Natural killer cell (primary cell): ENCODE measurements around the gene MAN1C1. TPM values are rescaled to one million over a fixed set of nuclear protein-coding genes. Genes with fewer than 3 reads are reported as not detected.

Experiments
- ATAC-seq, 3 donors: fragments of 150-1000 bp in 2 of 3; fragments of 200-7000 bp in 1 of 3; cut with Tn5 transposase; 1 replicate in 1 of 3; 2 replicates in 2 of 3; pipeline ENCODE4 v1.10.0; 2021; ENCODE audit warnings: mild to moderate bottlenecking in 2 of 3, moderate library complexity in 2 of 3
- DNase-seq, 2 donors: peaks; one replicate each; pipeline versions ENCODE4 v3.0.0 to v3.0.0-alpha.2; 2013 to 2021; ENCODE audit warnings: mixed read lengths in 1 of 2
- H3K27ac ChIP-seq: one replicate; pipeline ENCODE4 v1.5.1; 2013; ENCODE audit warnings: mild to moderate bottlenecking, low read length
- H3K27me3 ChIP-seq: one replicate; pipeline ENCODE4 v1.6.1; 2013; ENCODE audit warnings: low read length; ENCODE audit not compliant: control insufficient read depth, insufficient read depth
- H3K36me3 ChIP-seq: one replicate; pipeline ENCODE4 v1.6.1; 2013; ENCODE audit warnings: low read length; ENCODE audit not compliant: control insufficient read depth, insufficient read depth
- H3K4me1 ChIP-seq: one replicate; pipeline ENCODE4 v1.6.1; 2013; ENCODE audit warnings: low read length; ENCODE audit not compliant: control insufficient read depth, insufficient read depth
- H3K4me3 ChIP-seq: one replicate; pipeline ENCODE4 v1.5.1; 2013; ENCODE audit warnings: low read length
- H3K9me3 ChIP-seq: one replicate; pipeline ENCODE4 v1.6.1; 2013; ENCODE audit warnings: low read length; ENCODE audit not compliant: control insufficient read depth, insufficient read depth
- H3K27ac Mint-ChIP-seq, 2 donors: one replicate each; pipeline ENCODE4 v1.8.0; 2022; ENCODE audit warnings: mild to moderate bottlenecking in 2 of 2, mixed read lengths in 2 of 2, moderate library complexity in 1 of 2
- H3K27me3 Mint-ChIP-seq, 2 donors: one replicate each; pipeline ENCODE4 v1.8.0; 2022; ENCODE audit warnings: low read depth in 2 of 2, mixed read lengths in 2 of 2
- H3K36me3 Mint-ChIP-seq: one replicate; pipeline ENCODE4 v1.8.0; 2022; ENCODE audit warnings: mixed read lengths
- H3K4me1 Mint-ChIP-seq, 2 donors: one replicate each; pipeline ENCODE4 v1.8.0; 2022; ENCODE audit warnings: mixed read lengths in 2 of 2
- H3K4me3 Mint-ChIP-seq: one replicate; pipeline ENCODE4 v1.8.0; 2022; ENCODE audit warnings: mild to moderate bottlenecking, moderate library complexity, mixed read lengths
- H3K9me3 Mint-ChIP-seq, 2 donors: one replicate each; pipeline ENCODE4 v1.8.0; 2022; ENCODE audit warnings: mixed read lengths in 2 of 2
- WGBS: methylation state at CpG from one replicate; pipeline ENCODE4 v1.1.7; 2013; ENCODE audit warnings: missing lambda C conversion rate; ENCODE audit not compliant: insufficient coverage; 5-methylcytosine and 5-hydroxymethylcytosine counted together
- intact Hi-C: fragments of 100-400 bp; cut with micrococcal nuclease; formaldehyde crosslinking; loops from one replicate; pipeline ENCODE4 v1.14.2; 2022
- total RNA-seq, 4 donors: library from RNA; stranded (reverse); fragments of 120-200 nt in 1 of 4; gene quantifications; one replicate each; pipeline versions ENCODE4 v1.2.3 to v1.2.4, GENCODE V29; 2013 to 2022
- TF ChIP-seq, protein P1 (sequence below): fragments of 200-600 bp; IDR thresholded peaks from one replicate; pipeline ENCODE4 v1.8.0; 2022; ENCODE audit warnings: antibody characterized with exemption

Gene MAN1C1
- total RNA-seq, 3 donors from 2014 or later (not counting 1 experiment from before 2014, with no cell fraction given) = 3.6 to 7.5 (median 7.1) TPM

DNA sequence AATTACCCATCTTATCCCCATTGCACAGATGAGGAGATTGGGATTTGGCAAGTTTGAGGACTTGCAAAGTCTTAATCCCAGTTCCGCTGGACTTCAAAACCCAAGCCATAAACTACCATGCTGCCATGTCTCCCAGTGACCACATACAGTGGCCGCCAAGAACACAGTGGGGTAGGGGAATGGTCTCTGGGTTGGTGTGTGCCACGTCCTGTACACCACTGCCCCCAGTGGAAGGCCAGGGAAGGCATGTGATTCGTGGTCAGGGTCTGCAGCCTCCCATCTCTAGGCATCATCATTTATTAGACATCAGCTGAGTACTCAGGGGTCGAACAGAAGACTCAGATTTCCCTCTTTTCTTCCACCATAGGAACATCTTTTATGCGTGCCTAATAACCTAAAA lies 76.0 kb downstream of the MAN1C1 start:
- H3K4me1 ChIP-seq = no peaks in the 10 kb centered on the region
- no peaks in the 10 kb centered on the region for H3K36me3 ChIP-seq
- H3K4me1 Mint-ChIP-seq = no peaks in the 10 kb centered on the region
- H3K9me3 ChIP-seq = no peaks in the 10 kb centered on the region
- no peaks in the 10 kb centered on the region for H3K9me3 Mint-ChIP-seq
- no peak overlapping the region for H3K4me3 ChIP-seq
- TF ChIP-seq, protein P1, sequence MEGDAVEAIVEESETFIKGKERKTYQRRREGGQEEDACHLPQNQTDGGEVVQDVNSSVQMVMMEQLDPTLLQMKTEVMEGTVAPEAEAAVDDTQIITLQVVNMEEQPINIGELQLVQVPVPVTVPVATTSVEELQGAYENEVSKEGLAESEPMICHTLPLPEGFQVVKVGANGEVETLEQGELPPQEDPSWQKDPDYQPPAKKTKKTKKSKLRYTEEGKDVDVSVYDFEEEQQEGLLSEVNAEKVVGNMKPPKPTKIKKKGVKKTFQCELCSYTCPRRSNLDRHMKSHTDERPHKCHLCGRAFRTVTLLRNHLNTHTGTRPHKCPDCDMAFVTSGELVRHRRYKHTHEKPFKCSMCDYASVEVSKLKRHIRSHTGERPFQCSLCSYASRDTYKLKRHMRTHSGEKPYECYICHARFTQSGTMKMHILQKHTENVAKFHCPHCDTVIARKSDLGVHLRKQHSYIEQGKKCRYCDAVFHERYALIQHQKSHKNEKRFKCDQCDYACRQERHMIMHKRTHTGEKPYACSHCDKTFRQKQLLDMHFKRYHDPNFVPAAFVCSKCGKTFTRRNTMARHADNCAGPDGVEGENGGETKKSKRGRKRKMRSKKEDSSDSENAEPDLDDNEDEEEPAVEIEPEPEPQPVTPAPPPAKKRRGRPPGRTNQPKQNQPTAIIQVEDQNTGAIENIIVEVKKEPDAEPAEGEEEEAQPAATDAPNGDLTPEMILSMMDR = peak; percentile 9
- intact Hi-C loops = no loop called here
- peak in 1 of 3 donors; percentile 57 for ATAC-seq
- whole genome bisulfite sequencing = 85% methylated on average over 6 of the region's 6 CpGs
- DNase-seq = peak in 1 of 2 donors; percentile 57
- no peak overlapping the region for H3K4me3 Mint-ChIP-seq
- no peaks in the 10 kb centered on the region for H3K27me3 ChIP-seq
- no peaks in the 10 kb centered on the region for H3K27me3 Mint-ChIP-seq
- no peak overlapping the region for H3K27ac ChIP-seq
- H3K36me3 Mint-ChIP-seq = no peaks in the 10 kb centered on the region
- no peak overlapping the region for H3K27ac Mint-ChIP-seq

DNA sequence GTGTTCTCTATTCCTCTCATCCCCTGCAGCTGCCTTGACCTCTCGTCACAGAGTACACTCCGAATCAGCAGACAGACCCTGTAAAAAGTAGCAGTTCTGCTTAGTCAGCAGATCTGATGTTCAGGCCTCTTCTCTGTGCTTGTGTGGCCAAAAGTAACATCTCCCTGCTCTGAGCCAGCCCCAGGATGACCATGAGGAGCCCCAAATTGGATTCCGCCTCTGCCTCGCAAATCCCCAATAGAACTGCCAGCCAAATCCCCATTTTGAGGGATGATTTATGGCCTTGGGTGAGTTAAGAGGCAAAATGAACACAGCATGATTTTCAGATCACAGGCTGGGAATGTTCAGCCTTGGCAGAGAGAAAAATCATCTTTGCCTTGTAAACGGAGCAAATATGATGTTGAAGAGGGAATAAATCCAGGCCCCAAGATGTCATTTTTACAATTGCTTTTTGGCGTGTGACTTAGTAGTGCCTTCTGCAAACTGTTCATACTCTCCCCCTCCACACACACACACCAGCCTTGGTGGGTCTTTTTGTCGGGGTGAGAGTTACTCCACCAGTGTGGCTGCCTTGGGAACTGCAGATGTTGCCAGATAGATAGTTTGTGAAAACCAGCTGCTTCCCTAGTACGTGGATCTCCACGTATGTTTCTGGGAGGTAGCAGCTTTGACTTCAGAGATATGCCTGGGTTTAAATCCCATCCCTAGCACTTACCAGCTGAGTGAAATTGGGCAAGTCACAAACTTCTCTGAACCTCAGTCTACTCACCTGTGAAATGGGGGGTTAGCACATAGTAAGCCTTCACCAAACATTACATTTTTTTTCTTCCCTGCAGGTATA lies 77.8 kb downstream of the MAN1C1 start:
- WGBS = 91% methylated on average over 9 of the region's 9 CpGs
- no peak overlapping the region for H3K27ac Mint-ChIP-seq
- Histone ChIP-seq H3K27ac (no peak overlapping the region), H3K4me1 (no peaks in the 10 kb centered on the region), H3K4me3 (no peak overlapping the region), H3K36me3 (no peaks in the 10 kb centered on the region), H3K27me3 (no peaks in the 10 kb centered on the region), H3K9me3 (no peaks in the 10 kb centered on the region)
- no peaks in the 10 kb centered on the region for H3K36me3 Mint-ChIP-seq
- intact Hi-C loops = no loop called here
- TF ChIP-seq, protein P1 = no peak
- peaks cover 7 to 8% of the 10 kb centered on the region in 2 donors for H3K27me3 Mint-ChIP-seq
- DNase-seq (no peak), ATAC-seq (no peak)
- H3K4me3 Mint-ChIP-seq = no peak overlapping the region
- H3K4me1 Mint-ChIP-seq = no peaks in the 10 kb centered on the region
- H3K9me3 Mint-ChIP-seq = no peaks in the 10 kb centered on the region

DNA sequence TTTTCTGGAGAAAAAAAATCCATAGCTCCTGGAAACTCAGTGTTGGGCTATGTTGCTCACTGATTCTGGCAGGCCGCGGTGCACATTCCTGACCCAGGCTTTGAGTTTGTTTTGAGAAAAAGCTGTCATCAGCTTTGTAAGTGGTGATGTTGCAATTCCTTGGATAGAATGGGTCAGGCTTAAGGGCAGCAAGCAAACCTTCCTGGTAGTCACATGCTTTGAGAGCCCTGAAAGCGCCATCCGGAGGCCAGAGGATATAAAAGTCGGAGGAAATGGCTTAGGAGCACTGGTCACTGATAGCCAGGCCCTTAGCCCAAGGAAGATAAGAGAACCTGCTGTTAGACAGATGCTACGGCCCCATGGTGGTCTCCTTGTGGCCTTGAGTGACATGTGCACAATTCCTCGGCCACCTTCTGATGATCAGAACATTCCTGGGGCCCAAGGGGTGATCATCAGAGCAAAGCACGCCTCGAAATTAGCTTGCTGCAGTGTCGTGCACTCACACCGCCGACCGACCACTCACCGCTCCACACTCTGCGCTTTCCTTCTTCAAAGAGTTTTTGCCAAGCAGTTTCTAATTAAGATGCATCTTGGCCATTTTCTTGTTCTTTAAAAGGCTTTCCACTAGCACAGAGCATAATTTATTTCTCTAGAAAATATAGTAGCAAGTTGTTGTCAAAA lies 78.6 kb downstream of the MAN1C1 start:
- Mint-ChIP-seq H3K27ac (no peak overlapping the region), H3K4me3 (no peak overlapping the region), H3K36me3 (no peaks in the 10 kb centered on the region), H3K9me3 (no peaks in the 10 kb centered on the region), H3K27me3 (peaks cover 7 to 8% of the 10 kb centered on the region in 2 donors), H3K4me1 (no peaks in the 10 kb centered on the region)
- intact Hi-C loops = no loop called here
- no peak for ATAC-seq
- H3K4me3 ChIP-seq = no peak overlapping the region
- no peaks in the 10 kb centered on the region for H3K27me3 ChIP-seq
- no peak overlapping the region for H3K27ac ChIP-seq
- TF ChIP-seq, protein P1 = no peak
- no peak for DNase-seq
- no peaks in the 10 kb centered on the region for H3K4me1 ChIP-seq
- no peaks in the 10 kb centered on the region for H3K36me3 ChIP-seq
- no peaks in the 10 kb centered on the region for H3K9me3 ChIP-seq
- 91% methylated on average over 15 of the region's 15 CpGs for WGBS
